Uterus (tissue), 4 donors: ENCODE results near the gene PCP4. TPM values are rescaled to one million over a fixed set of nuclear protein-coding genes. Genes with fewer than 3 reads are reported as not detected.

Experiments used
- total RNA-seq, 4 donors: library from RNA; depleted of rRNA in 3 of 4; stranded (reverse); fragments of >200 nt in 3 of 4; gene quantifications; one replicate each; pipeline versions ENCODE4 v1.1.0 to v1.2.4, GENCODE V29; 2014 to 2023
- donor health status: DM: yes; HTN: yes; CAD: no.

PCP4 gene
- total RNA-seq, 4 donors from 2014 or later = 5.3 to 35.9 (median 20.3) TPM

Other genes starting within 250 kb of the PCP4 start
- gene IGSF5, start 122.3 kb upstream of the PCP4 start, total RNA-seq = 1 to 10 TPM in 1 of 4 donors, under 1 TPM in 1, not detected in 2; 0.27 to 1.0 TPM